H1 (cell line): ENCODE measurements around the gene PA2G4. TPM values are rescaled to one million over a fixed set of nuclear protein-coding genes. Genes with fewer than 3 reads are reported as not detected.
"Not testable (repeated sequence)": the region's sequence is repeated elsewhere in the genome, so short reads cannot be mapped to it uniquely, and the experiment has no call there.

Experiments
- CTCF ChIA-PET: fragments of 300-600 bp; sonication (Branson Sonifier 250); formaldehyde crosslinking; loops from one replicate; lab custom pipeline; 2021; ENCODE audit not compliant: partially characterized antibody; lab: Charles Lee
- POLR2A ChIA-PET: fragments of 300-600 bp; sonication (Branson Sonifier 250); formaldehyde crosslinking; loops from one replicate; lab custom pipeline; 2021; ENCODE audit warnings: inconsistent platforms; ENCODE audit not compliant: partially characterized antibody; lab: Charles Lee
- DNase-seq, 2 experiments: peaks; one replicate each; pipeline versions ENCODE4 v3.0.0 to v3.0.0-alpha.2; 2010 to 2022; ENCODE audit warnings: low spot score in 2 of 2, low read depth in 1 of 2, mixed read lengths in 1 of 2
- FAIRE-seq: peaks from 2 replicates; lab custom pipeline; 2011; peaks lifted over from hg19 to GRCh38; lab: Jason Lieb, UNC
- H2AFZ ChIP-seq: 2 replicates; pipeline ENCODE4 v1.8.1; 2012; ENCODE audit warnings: low read length, inconsistent platforms
- H2AK5ac ChIP-seq: 2 replicates; pipeline ENCODE4 v1.6.1; 2013; ENCODE audit warnings: low read depth, low read length
- H2BK120ac ChIP-seq: replicated peaks from 2 replicates; pipeline ENCODE3; 2013; ENCODE audit warnings: low read depth, low read length, inconsistent platforms
- H2BK12ac ChIP-seq: 2 replicates; pipeline ENCODE4 v1.6.1; 2013; ENCODE audit warnings: low read depth, low read length
- H2BK15ac ChIP-seq: 2 replicates; pipeline ENCODE4 v1.6.1; 2013; ENCODE audit warnings: low read length
- H2BK20ac ChIP-seq: 2 replicates; pipeline ENCODE4 v1.6.1; 2013; ENCODE audit warnings: low read length
- H2BK5ac ChIP-seq: 2 replicates; pipeline ENCODE4 v1.6.1; 2013; ENCODE audit warnings: low read depth, low read length
- H3K14ac ChIP-seq: 2 replicates; pipeline ENCODE4 v1.6.1; 2013; ENCODE audit warnings: inconsistent platforms; ENCODE audit not compliant: insufficient read length
- H3K18ac ChIP-seq: 2 replicates; pipeline ENCODE4 v1.6.1; 2013; ENCODE audit warnings: low read length; ENCODE audit errors: extremely low read depth
- H3K23ac ChIP-seq: 2 replicates; pipeline ENCODE4 v1.6.1; 2013; ENCODE audit warnings: inconsistent platforms; ENCODE audit not compliant: insufficient read length
- H3K23me2 ChIP-seq: 2 replicates; pipeline ENCODE4 v1.6.1; 2013; ENCODE audit warnings: low read depth, low read length
- H3K27ac ChIP-seq: 2 replicates; pipeline ENCODE4 v1.6.1; 2011; ENCODE audit warnings: low read depth, low read length, inconsistent platforms
- H3K27me3 ChIP-seq, 4 experiments: replicated peaks in 1 of 4; 1 replicate in 1 of 4; 2 replicates in 3 of 4; pipeline versions ENCODE4 v1.6.1 to v1.8.1; 2011 to 2013; ENCODE audit warnings: low read length in 3 of 4, mild to moderate bottlenecking in 3 of 4, inconsistent platforms in 2 of 4, mixed read lengths in 2 of 4, moderate library complexity in 1 of 4; ENCODE audit not compliant: control insufficient read depth in 3 of 4, insufficient read depth in 3 of 4; ENCODE audit errors: extremely low read depth in 1 of 4
- H3K36me3 ChIP-seq, 4 experiments: 2 replicates each; pipeline versions ENCODE4 v1.6.1 to v1.8.1; 2011 to 2013; ENCODE audit warnings: mild to moderate bottlenecking in 4 of 4, low read length in 3 of 4, moderate library complexity in 2 of 4, control low read depth in 1 of 4, inconsistent platforms in 1 of 4; ENCODE audit not compliant: insufficient read depth in 4 of 4, control insufficient read depth in 2 of 4
- H3K4ac ChIP-seq: replicated peaks from 2 replicates; pipeline ENCODE3; 2013; ENCODE audit warnings: low read length, low read depth, mixed read lengths, inconsistent platforms; ENCODE audit not compliant: insufficient read length
- H3K4me1 ChIP-seq, 4 experiments: replicated peaks in 1 of 4; 1 replicate in 1 of 4; 2 replicates in 3 of 4; pipeline versions ENCODE4 v1.6.1 to v1.8.1; 2011 to 2013; ENCODE audit warnings: low read length in 3 of 4, inconsistent platforms in 2 of 4, mixed read lengths in 1 of 4; ENCODE audit not compliant: insufficient read depth in 4 of 4, control insufficient read depth in 3 of 4
- H3K4me2 ChIP-seq, 2 experiments: 2 replicates each; pipeline versions ENCODE4 v1.6.1 to v1.8.1; 2011 to 2013; ENCODE audit warnings: low read depth in 2 of 2, low read length in 2 of 2, control low read depth in 1 of 2, inconsistent platforms in 1 of 2, mild to moderate bottlenecking in 1 of 2; ENCODE audit not compliant: insufficient read depth in 1 of 2
- H3K4me3 ChIP-seq, 4 experiments: fragments of 200-600, 300-600 bp in 1 of 4; sonication (generic), shearing (Covaris generic), sonication (Bioruptor Twin) in 1 of 4; 2 replicates each; pipeline versions ENCODE4 v1.5.1 to v1.8.1; 2011 to 2016; ENCODE audit warnings: low read length in 4 of 4, low read depth in 3 of 4, control low read depth in 2 of 4, inconsistent platforms in 2 of 4, mild to moderate bottlenecking in 2 of 4, mixed read lengths in 1 of 4, moderate library complexity in 1 of 4; ENCODE audit not compliant: insufficient read depth in 2 of 4; ENCODE audit errors: extremely low read depth in 1 of 4
- H3K56ac ChIP-seq: replicated peaks from 2 replicates; pipeline ENCODE3; 2013; ENCODE audit warnings: low read depth, mild to moderate bottlenecking, mixed read lengths, low read length, inconsistent platforms; ENCODE audit not compliant: insufficient read length
- H3K79me1 ChIP-seq: 2 replicates; pipeline ENCODE4 v1.6.1; 2013; ENCODE audit warnings: low read depth, low read length, control low read depth
- H3K79me2 ChIP-seq, 2 experiments: 2 replicates each; pipeline versions ENCODE4 v1.6.1 to v1.8.1; 2012 to 2013; ENCODE audit warnings: low read length in 2 of 2, mild to moderate bottlenecking in 2 of 2, inconsistent platforms in 1 of 2; ENCODE audit not compliant: insufficient read depth in 2 of 2, control insufficient read depth in 1 of 2
- H3K9ac ChIP-seq, 4 experiments: replicated peaks in 1 of 4; 1 replicate in 1 of 4; 2 replicates in 3 of 4; pipeline versions ENCODE4 v1.6.1 to v1.8.1; 2011 to 2013; ENCODE audit warnings: low read depth in 3 of 4, low read length in 3 of 4, control low read depth in 2 of 4, mild to moderate bottlenecking in 2 of 4, moderate library complexity in 2 of 4, inconsistent platforms in 1 of 4; ENCODE audit errors: extremely low read depth in 1 of 4
- H3K9me3 ChIP-seq, 2 experiments: 2 replicates each; pipeline versions ENCODE4 v1.6.1 to v1.8.1; 2012 to 2013; ENCODE audit warnings: mild to moderate bottlenecking in 2 of 2, moderate library complexity in 2 of 2, control low read depth in 1 of 2, inconsistent platforms in 1 of 2, low read depth in 1 of 2, low read length in 1 of 2, mixed read lengths in 1 of 2; ENCODE audit not compliant: insufficient read depth in 2 of 2
- H4K20me1 ChIP-seq, 2 experiments: replicated peaks in 1 of 2; 2 replicates each; pipeline versions ENCODE3 to v1.8.1; 2011 to 2013; ENCODE audit warnings: inconsistent platforms in 2 of 2, low read length in 2 of 2, mild to moderate bottlenecking in 1 of 2; ENCODE audit not compliant: insufficient read depth in 2 of 2, control insufficient read depth in 1 of 2
- H4K5ac ChIP-seq: 2 replicates; pipeline ENCODE4 v1.6.1; 2013; ENCODE audit warnings: low read length, low read depth, mixed read lengths, inconsistent platforms; ENCODE audit not compliant: insufficient read length
- H4K8ac ChIP-seq: 2 replicates; pipeline ENCODE4 v1.8.0; 2013; ENCODE audit warnings: mild to moderate bottlenecking, moderate library complexity, low read length, inconsistent platforms; ENCODE audit not compliant: insufficient read depth; ENCODE audit errors: extremely low read depth
- H4K91ac ChIP-seq: replicated peaks from 2 replicates; pipeline ENCODE3; 2013; ENCODE audit warnings: low read length, mixed read lengths, inconsistent platforms; ENCODE audit not compliant: insufficient read length
- BRCA1 ChIP-seq: IDR thresholded peaks from 2 replicates; pipeline ENCODE4 v1.6.1; 2012; ENCODE audit warnings: low read depth, low read length, improper control_type of control experiment
- HDAC6 ChIP-seq: IDR thresholded peaks from one replicate; pipeline ENCODE4 v1.7.1; 2012; ENCODE audit warnings: low read depth, mild to moderate bottlenecking, inconsistent platforms, low read length, moderate library complexity
- JUN ChIP-seq: IDR thresholded peaks from 2 replicates; pipeline ENCODE4 v1.6.1; 2011; ENCODE audit warnings: low read depth, mild to moderate bottlenecking, improper control_type of control experiment, low read length
- RFX5 ChIP-seq: IDR thresholded peaks from 2 replicates; pipeline ENCODE4 v1.6.1; 2011; ENCODE audit warnings: low read depth, low read length, improper control_type of control experiment, borderline replicate concordance
- TBP ChIP-seq: IDR thresholded peaks from 2 replicates; pipeline ENCODE4 v1.6.1; 2011; ENCODE audit warnings: low read depth, low read length, improper control_type of control experiment
- ZNF274 ChIP-seq: IDR thresholded peaks from 2 replicates; pipeline ENCODE4 v1.7.0; 2012; ENCODE audit warnings: low read length, borderline replicate concordance; ENCODE audit errors: extremely low read depth
- WGBS, 2 experiments: shearing (Covaris generic) in 1 of 2; methylation state at CpG; one replicate each; pipeline versions ENCODE4 v1.1.6 to v1.1.7; 2013 to 2015; ENCODE audit warnings: low lambda C conversion rate in 2 of 2, mixed read lengths in 2 of 2, inconsistent platforms in 1 of 2, low coverage in 1 of 2, missing lambda C conversion rate in 1 of 2; ENCODE audit not compliant: insufficient replicate concordance in 2 of 2, insufficient coverage in 1 of 2, insufficient read length in 1 of 2; ENCODE audit errors: extremely low coverage in 1 of 2, missing lambda C conversion rate in 1 of 2; 5-methylcytosine and 5-hydroxymethylcytosine counted together
- polyA plus RNA-seq, 7 experiments: library from polyadenylated mRNA; depleted of rRNA in 3 of 7; stranded (reverse) in 5 of 7; unstranded in 2 of 7; fragments of >200 nt in 5 of 7; fragments of 200-250 nt in 2 of 7; gene quantifications; 1 replicate in 5 of 7; 2 replicates in 1 of 7; 4 replicates in 1 of 7; pipeline versions ENCODE4 v1.2.1 to v1.2.3, GENCODE V29; 2011 to 2013; ENCODE audit warnings: missing spikeins in 2 of 7, mixed read lengths in 2 of 7
- total RNA-seq: library from RNA; stranded (reverse); fragmentation: NEBNext Ultra II Directional; extraction: Animal tissue kit (Norgen Biotek cat#: 25700); gene quantifications from 2 replicates; pipeline ENCODE4 v1.2.1, GENCODE V29; 2021
- TF ChIP-seq, protein P1 (sequence below): IDR thresholded peaks from 2 replicates; pipeline ENCODE4 v1.6.1; 2012; ENCODE audit warnings: inconsistent platforms

PA2G4 gene
- total and polyA plus RNA-seq, 2 of the 8 experiments (the other 6 are each of a cell fraction or from before 2014, with no cell fraction given) = 159 to 242 TPM

DNA sequence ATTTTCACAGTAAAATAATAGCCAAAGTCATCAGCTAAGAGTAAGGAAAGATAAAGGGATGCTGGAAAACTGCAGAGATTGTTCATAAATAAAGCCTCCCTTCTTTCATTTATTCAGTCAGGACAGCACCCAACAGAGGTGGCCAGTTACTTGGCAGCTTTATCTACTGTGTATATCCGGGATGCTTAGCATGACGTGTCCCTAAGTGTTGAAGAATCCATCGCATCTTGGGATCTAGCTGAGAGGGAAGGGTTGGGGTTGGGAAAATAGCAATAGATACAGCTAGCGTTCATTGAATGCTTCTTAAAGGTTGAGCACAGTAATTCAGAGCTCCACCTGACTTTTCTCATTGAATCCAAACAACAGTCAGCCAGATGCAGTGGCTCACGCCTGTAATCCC, 30.0 kb upstream of the PA2G4 start (continued):
- no peak for TF ChIP-seq BRCA1
- no peak for TF ChIP-seq ZNF274
- TF ChIP-seq JUN = no peak
- TF ChIP-seq RFX5 = no peak
- no peak for TF ChIP-seq TBP
- TF ChIP-seq, protein P1, sequence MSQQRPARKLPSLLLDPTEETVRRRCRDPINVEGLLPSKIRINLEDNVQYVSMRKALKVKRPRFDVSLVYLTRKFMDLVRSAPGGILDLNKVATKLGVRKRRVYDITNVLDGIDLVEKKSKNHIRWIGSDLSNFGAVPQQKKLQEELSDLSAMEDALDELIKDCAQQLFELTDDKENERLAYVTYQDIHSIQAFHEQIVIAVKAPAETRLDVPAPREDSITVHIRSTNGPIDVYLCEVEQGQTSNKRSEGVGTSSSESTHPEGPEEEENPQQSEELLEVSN = no peak
- TF ChIP-seq HDAC6 = no peak

DNA sequence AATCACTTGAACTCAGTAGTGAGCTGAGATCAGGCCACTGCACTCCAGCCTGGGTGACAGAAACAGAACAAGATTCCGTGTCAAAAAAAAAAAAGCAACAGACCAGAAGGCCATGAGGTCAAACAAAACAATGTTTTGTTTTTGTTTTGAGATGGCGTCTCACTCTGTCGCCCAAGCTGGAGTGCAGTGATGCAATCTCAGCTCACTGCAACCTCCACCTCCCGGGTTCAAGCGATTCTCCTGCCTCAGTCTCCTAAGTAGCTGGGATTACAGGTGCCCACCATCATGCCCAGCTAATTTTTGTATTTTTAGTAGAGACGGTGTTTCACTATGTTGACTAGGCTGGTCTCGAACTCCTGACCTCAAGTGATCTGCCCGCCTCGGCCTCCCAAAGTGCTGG, 26.4 kb upstream of the PA2G4 start:
- not testable (repeated sequence) for H3K18ac ChIP-seq, H2AFZ ChIP-seq, H3K27me3 ChIP-seq, H3K4me3 ChIP-seq, H4K8ac ChIP-seq, H3K79me1 ChIP-seq, H3K23me2 ChIP-seq, H2BK5ac ChIP-seq, H4K20me1 ChIP-seq, H2BK20ac ChIP-seq, H3K27ac ChIP-seq, H3K36me3 ChIP-seq, H2AK5ac ChIP-seq, H3K56ac ChIP-seq, H4K5ac ChIP-seq, H2BK15ac ChIP-seq, H3K4me2 ChIP-seq, H3K9ac ChIP-seq, H3K4ac ChIP-seq, H3K23ac ChIP-seq, H3K14ac ChIP-seq, DNase-seq, H2BK12ac ChIP-seq, FAIRE-seq, H3K9me3 ChIP-seq, H4K91ac ChIP-seq, H2BK120ac ChIP-seq
- Histone ChIP-seq H3K79me2 (peaks cover 0 to 22% of the 10 kb centered on the region in 2 experiments; a peak in 2 of 4 replicates), H3K4me1 (peaks cover 3 to 17% (median 11%) of the 10 kb centered on the region in 4 experiments)
- WGBS, 2 experiments = 91% methylated on average over 9 of the region's 9 CpGs; no CpG with 5 or more reads in 1 of the 2 experiments
- POLR2A ChIA-PET = interaction anchor here (1.2 to 6.5 kb wide), 2 partner anchors 22 to 33 kb away, joined by 3 to 73 read pairs; no protein-coding TSS in a partner anchor
- CTCF ChIA-PET = interaction anchor here (1.1 to 1.4 kb wide), 3 partner anchors 26 to 82 kb away, joined by 3 to 5 read pairs (median 4); partner anchors contain the start of gene PA2G4
